Mesodermal cell (in vitro differentiated cells): ENCODE data around the gene PARS2. TPM values are rescaled to one million over a fixed set of nuclear protein-coding genes. Genes with fewer than 3 reads are reported as not detected.
A peak's percentile ranks its signal among the peaks of the same experiment; 100 is the strongest.

Experiments used
- H3K27ac ChIP-seq: 2 replicates; pipeline ENCODE4 v1.7.0; 2013; ENCODE audit warnings: mild to moderate bottlenecking, low read depth, low read length, moderate library complexity; ENCODE audit not compliant: severe bottlenecking
- H3K36me3 ChIP-seq: 2 replicates; pipeline ENCODE4 v1.7.1; 2013; ENCODE audit warnings: mild to moderate bottlenecking, low read length, moderate library complexity; ENCODE audit not compliant: control insufficient read depth, insufficient read depth
- H3K4me1 ChIP-seq: one replicate; pipeline ENCODE4 v1.7.1; 2013; ENCODE audit warnings: mild to moderate bottlenecking, low read length; ENCODE audit not compliant: insufficient read depth, control insufficient read depth, poor library complexity, severe bottlenecking
- H3K4me3 ChIP-seq: 2 replicates; pipeline ENCODE4 v1.7.0; 2013; ENCODE audit warnings: low read length, control low read depth, mild to moderate bottlenecking; ENCODE audit not compliant: insufficient read depth, poor library complexity, severe bottlenecking; ENCODE audit errors: extremely low read depth
- H3K9me3 ChIP-seq: 2 replicates; pipeline ENCODE4 v1.7.1; 2013; ENCODE audit warnings: mild to moderate bottlenecking, low read length, moderate library complexity; ENCODE audit not compliant: control insufficient read depth
- WGBS, 2 experiments: methylation state at CpG; one replicate each; pipeline ENCODE4 v1.1.5; 2013; ENCODE audit warnings: missing lambda C conversion rate in 2 of 2; ENCODE audit not compliant: insufficient coverage in 2 of 2; 5-methylcytosine and 5-hydroxymethylcytosine counted together
- polyA plus RNA-seq, 2 experiments: library from polyadenylated mRNA; stranded (reverse); fragments of 50-300 nt; gene quantifications; one replicate each; pipeline ENCODE4 v1.2.3, GENCODE V29; 2013

The PARS2 gene
- 6.8 TPM for polyA plus RNA-seq (2013, experiment 1 of 2)
- 6.8 TPM for polyA plus RNA-seq (2013, experiment 2 of 2)

- Histone ChIP-seq H3K27ac (peak within 1 kb of the TSS; percentile 61), H3K9me3 (no peaks in the 10 kb centered on the region), H3K36me3 (no peaks in the 10 kb centered on the region), H3K4me3 (peak within 1 kb of the TSS; percentile 76), H3K4me1 (no peaks in the 10 kb centered on the region)
- 0% methylated on average over 44 to 52 of the region's 57 CpGs for WGBS, 2 experiments
These were observed at the start of gene PARS2 for GRCh38 chr1:54764133-54764921. Gene PARS2, minus strand, starts transcription at chr1:54764523. Its CDS starts 5,362 bp downstream, at chr1:54759161.

GRCh38 chr1:54814126-54814498, 49.8 kb upstream of the PARS2 start:
- Histone ChIP-seq H3K9me3 (no peaks in the 10 kb centered on the region), H3K4me1 (no peaks in the 10 kb centered on the region), H3K4me3 (no peak overlapping the region), H3K27ac (no peak overlapping the region), H3K36me3 (no peaks in the 10 kb centered on the region)
- 59 to 73% methylated on average over 4 to 10 of the region's 10 CpGs for WGBS, 2 experiments

- Histone ChIP-seq H3K9me3 (no peaks in the 10 kb centered on the region), H3K27ac (no peak overlapping the region), H3K4me3 (no peak overlapping the region), H3K4me1 (no peaks in the 10 kb centered on the region), H3K36me3 (no peaks in the 10 kb centered on the region)
- WGBS, 2 experiments = 16 to 17% methylated on average over 5 to 7 of the region's 13 CpGs
These were observed 49.3 kb upstream of the PARS2 start for GRCh38 chr1:54813485-54814125.

- H3K4me1 ChIP-seq = no peaks in the 10 kb centered on the region
- 70 to 89% methylated on average over 7 to 8 of the region's 13 CpGs for WGBS, 2 experiments
- no peaks in the 10 kb centered on the region for H3K36me3 ChIP-seq
- no peak overlapping the region for H3K27ac ChIP-seq
- no peaks in the 10 kb centered on the region for H3K9me3 ChIP-seq
- H3K4me3 ChIP-seq = no peak overlapping the region
These were observed 48.6 kb upstream of the PARS2 start for GRCh38 chr1:54812801-54813484.

- H3K4me1 ChIP-seq = no peaks in the 10 kb centered on the region
- H3K4me3 ChIP-seq = no peak overlapping the region
- no peak overlapping the region for H3K27ac ChIP-seq
- 85 to 88% methylated on average over 14 to 15 of the region's 18 CpGs for WGBS, 2 experiments
- no peaks in the 10 kb centered on the region for H3K9me3 ChIP-seq
- H3K36me3 ChIP-seq = no peaks in the 10 kb centered on the region
These were observed 47.7 kb upstream of the PARS2 start for GRCh38 chr1:54811739-54812655.

- WGBS, 2 experiments = 87% methylated on average over 5 of the region's 5 CpGs
- Histone ChIP-seq H3K36me3 (no peaks in the 10 kb centered on the region), H3K27ac (no peak overlapping the region), H3K4me1 (no peaks in the 10 kb centered on the region), H3K4me3 (no peak overlapping the region), H3K9me3 (no peaks in the 10 kb centered on the region)
These were observed 46.7 kb upstream of the PARS2 start for GRCh38 chr1:54811066-54811465.

- Histone ChIP-seq H3K27ac (no peak overlapping the region), H3K4me1 (no peaks in the 10 kb centered on the region), H3K4me3 (no peak overlapping the region), H3K36me3 (no peaks in the 10 kb centered on the region), H3K9me3 (no peaks in the 10 kb centered on the region)
- WGBS, 2 experiments = 37 to 47% methylated on average over 11 of the region's 13 CpGs
These were observed 46.0 kb upstream of the PARS2 start for GRCh38 chr1:54810153-54810942.

GRCh38 chr1:54809496-54810074, 45.3 kb upstream of the PARS2 start:
- 90 to 92% methylated on average over 2 to 3 of the region's 3 CpGs for WGBS, 2 experiments
- no peak overlapping the region for H3K27ac ChIP-seq
- no peak overlapping the region for H3K4me3 ChIP-seq
- H3K36me3 ChIP-seq = no peaks in the 10 kb centered on the region
- H3K4me1 ChIP-seq = no peaks in the 10 kb centered on the region
- no peaks in the 10 kb centered on the region for H3K9me3 ChIP-seq

- WGBS, 2 experiments = 65 to 91% methylated on average over 8 of the region's 12 CpGs
- H3K9me3 ChIP-seq = no peaks in the 10 kb centered on the region
- H3K36me3 ChIP-seq = no peaks in the 10 kb centered on the region
- no peak overlapping the region for H3K4me3 ChIP-seq
- H3K27ac ChIP-seq = no peak overlapping the region
- no peaks in the 10 kb centered on the region for H3K4me1 ChIP-seq
These were observed 44.3 kb upstream of the PARS2 start for GRCh38 chr1:54808443-54809207.
